Activated CD4-positive, alpha-beta T cell treated with anti-CD3 and anti-CD28 coated beads, Interleukin-2, amount 50 U/mL, for 48 hours (primary cell): ENCODE measurements around the gene ARHGEF33.

Experiments
- DNase-seq, 2 experiments: peaks; one replicate each; pipeline ENCODE4 v3.0.0-alpha.2; 2020

ARHGEF33 gene

DNA sequence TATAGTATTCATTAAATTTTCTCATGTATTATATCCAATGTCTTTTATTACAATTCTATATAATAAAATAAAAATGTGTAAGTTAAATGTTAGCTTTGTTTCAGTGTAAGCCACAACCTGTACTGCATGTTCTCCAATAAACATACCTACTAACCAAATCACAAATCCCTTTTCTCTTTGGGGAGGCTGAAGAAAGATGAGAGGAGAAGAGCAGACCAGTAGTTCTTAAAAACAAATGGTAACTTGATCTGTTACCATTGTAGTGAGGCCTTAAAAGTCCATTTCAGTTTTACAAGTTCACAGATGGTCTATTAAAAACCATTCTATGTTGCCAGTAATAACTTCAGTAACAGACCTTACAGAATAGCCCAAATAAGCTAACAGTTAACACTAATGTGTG, 130.7 kb downstream of the ARHGEF33 start:
- no peak for DNase-seq

DNA sequence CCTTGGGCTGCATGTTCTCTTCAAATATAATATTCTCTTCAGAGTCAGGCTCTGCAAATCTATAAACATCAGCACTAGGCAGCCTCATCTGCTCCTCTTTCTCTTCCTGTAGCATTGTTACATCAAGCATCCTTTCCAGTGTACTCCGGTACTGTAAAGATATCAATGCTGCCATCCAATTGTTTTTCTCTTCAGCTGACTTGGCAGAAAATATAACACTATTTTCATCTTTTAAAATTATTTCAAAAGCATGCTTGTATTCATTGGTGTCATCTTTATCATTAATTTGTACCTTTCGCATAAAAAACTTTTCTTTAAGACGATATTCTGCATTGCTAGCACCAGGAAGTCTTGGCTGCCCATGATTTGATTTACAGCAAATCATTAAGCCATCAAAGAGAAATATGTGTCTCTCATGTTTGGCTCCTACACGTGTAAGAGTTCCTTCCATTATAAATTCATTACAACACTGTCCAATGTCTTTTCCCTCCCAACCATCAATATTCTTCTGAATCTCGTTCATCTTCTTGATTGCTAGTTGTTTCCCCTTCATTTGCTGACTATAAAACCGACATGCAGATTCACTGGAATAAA, 133.1 kb downstream of the ARHGEF33 start:
- DNase-seq, result no peak

DNA sequence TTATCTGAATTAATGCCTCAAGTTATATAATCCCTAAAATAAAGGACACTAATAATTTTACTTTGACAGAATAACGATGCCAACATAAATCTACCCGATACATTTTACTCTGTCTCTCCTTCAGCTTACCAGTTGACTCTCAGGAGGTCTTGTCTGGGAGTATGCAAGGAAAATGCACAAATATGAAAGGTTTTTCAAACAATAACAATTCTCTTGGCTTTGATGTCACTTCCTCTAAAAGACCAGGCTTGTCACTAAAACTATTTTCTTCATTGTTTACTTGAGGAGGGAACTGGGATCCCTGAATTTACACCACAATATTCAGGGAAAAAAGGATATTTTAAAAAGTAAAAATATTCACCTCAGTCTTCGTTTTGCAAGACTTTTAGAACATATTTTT, 134.0 kb downstream of the ARHGEF33 start:
- DNase-seq, result no peak

DNA sequence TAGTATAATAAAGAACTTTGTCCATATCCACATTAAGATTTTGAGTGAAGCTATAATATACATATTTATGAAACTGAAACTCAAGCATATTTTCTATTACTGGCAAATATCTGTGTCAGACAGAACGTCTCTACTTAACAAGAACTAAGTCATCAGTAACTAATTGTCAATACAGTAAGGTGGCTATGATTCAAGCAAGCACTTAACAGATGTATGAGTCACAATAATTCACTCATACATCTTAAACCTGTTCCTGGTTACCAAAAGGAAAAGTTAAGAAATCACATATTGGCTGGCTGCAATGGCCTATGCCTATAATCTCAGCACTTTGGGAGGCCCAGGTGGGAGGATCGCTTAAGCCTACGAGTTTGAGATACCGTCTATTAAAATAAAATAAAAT, 135.2 kb downstream of the ARHGEF33 start:
- no peak for DNase-seq
